NCI-H146 treated with DMSO at 0.1 percent for 48 hours (cell line): Measurements from ENCODE around the gene CPNE4.
"Not testable (repeated sequence)": the region's sequence is repeated elsewhere in the genome, so short reads cannot be mapped to it uniquely, and the experiment has no call there.

ENCODE experiments used
- DNase-seq: peaks from one replicate; lab custom pipeline; 2025; ENCODE audit not compliant: unreplicated experiment; lab: John Stamatoyannopoulos, UW

CPNE4 gene

GRCh38 chr3:131544557-131544956, 490.3 kb downstream of the CPNE4 start:
- no peak for DNase-seq

DNA sequence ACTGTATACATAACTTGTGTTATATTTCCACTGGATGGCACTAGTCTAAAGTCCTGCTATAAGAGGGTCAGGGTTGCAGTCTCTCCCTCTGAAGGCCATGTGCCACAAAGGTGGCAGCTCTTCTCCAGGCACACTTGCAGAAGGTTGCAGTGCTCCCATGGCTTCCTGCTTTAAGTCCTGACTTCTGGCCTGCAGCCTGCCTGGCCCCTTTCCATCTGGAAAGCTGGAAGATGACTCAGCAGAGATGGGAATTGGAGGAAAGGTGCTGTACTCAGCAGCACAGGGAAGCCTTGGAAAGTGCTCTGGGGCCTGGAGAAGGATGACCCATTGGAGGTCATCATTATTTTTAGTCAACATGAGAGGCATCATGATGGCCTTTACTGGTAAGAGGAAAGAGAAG, 491.1 kb downstream of the CPNE4 start:
- no peak for DNase-seq

- no peak for DNase-seq
These were observed 493.5 kb downstream of the CPNE4 start for GRCh38 chr3:131541288-131541687.

GRCh38 chr3:131540821-131541220, 494.0 kb downstream of the CPNE4 start:
- DNase-seq = no peak

- DNase-seq = no peak
These were observed 494.7 kb downstream of the CPNE4 start for GRCh38 chr3:131540143-131540542.

DNA sequence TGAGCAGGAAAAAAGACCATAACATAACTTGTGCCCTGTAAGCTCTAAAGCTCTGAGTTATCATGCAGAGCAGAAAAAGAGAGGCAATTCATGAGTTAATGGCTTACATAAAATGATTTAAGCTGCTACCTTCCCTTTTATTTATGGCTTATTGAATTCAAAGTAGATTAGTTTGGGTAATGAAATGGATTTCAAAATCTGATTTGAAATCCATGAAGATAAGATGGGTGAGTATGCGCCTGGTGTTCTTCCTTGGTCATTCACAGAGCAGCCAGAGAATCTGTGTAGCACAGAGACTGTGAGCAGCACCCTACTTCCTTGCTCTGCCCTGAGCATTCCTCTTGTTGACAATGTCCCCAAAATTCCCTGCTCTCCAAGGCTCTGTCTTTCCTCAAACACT, 495.8 kb downstream of the CPNE4 start:
- DNase-seq = no peak

- DNase-seq = no peak
These were observed 497.3 kb downstream of the CPNE4 start for GRCh38 chr3:131537531-131537930.

- DNase-seq = no peak
These were observed 499.2 kb downstream of the CPNE4 start for GRCh38 chr3:131535596-131535995.

- DNase-seq = no peak
These were observed 499.7 kb downstream of the CPNE4 start for GRCh38 chr3:131535131-131535530.

- DNase-seq = no peak
These were observed 502.2 kb downstream of the CPNE4 start for GRCh38 chr3:131532645-131533044.

DNA sequence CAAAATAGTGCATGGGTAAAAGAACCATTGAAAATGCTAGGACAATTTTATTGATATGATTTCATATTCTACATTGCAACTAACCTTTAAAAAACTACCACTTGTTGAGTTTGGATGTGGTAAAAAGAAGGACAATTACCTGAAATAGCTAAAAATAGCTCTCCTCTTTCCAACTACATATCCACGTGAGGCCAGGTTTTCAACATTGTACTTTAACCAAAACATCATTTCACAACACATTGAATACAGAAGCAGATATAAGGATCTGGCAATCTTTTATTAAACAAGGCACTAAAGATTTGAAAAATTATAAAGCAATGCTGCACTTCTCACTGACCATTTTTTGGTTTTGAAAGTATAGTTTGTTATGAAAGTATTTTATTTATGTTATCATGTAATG, 504.0 kb downstream of the CPNE4 start:
- no peak for DNase-seq

DNA sequence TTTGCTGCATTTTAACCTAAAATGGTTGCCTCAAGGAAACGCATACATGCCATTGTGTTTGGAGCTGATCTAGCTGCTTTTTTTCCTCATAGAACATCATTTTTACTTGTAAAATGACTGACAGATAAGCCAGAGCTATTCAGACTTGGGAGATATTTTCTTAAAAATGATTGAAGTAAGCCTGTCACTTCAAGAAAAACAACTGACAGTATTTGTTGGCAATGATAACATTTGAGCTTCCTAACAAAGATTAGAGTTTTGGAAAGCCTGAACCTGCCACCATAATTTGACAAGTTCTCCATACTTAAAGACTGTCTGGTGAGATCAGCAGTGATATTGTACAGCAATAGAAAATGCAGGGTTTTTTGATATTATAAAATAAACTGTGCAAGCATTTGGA, 504.4 kb downstream of the CPNE4 start:
- no peak for DNase-seq

DNA sequence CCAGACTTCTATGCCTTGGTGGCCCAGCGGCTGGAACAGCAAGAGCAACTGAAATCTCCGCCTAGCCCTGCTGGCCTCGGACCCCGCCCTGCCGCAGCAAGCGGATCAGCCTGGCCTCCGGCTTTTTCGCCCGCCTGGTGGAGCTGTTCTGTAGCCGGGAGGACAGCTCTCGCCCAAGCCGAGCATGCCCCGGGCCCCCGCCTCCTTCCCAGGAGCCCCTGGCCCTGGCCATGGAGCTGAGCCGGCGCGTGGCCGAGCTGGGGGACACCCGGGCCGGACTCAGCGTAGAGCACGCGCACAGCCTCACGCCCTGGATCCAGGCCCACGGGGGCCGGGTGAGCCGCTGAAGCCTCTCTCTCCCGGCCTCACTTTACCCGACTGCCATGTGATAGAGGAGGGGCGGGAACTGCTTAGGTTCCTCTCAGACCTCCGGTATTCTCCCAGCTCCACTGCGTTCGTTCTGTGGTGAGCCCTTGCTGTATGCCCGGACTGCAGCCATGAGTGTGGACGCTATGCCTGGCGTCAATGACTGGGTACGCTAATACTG, 507.9 kb downstream of the CPNE4 start:
- DNase-seq = no peak

DNA sequence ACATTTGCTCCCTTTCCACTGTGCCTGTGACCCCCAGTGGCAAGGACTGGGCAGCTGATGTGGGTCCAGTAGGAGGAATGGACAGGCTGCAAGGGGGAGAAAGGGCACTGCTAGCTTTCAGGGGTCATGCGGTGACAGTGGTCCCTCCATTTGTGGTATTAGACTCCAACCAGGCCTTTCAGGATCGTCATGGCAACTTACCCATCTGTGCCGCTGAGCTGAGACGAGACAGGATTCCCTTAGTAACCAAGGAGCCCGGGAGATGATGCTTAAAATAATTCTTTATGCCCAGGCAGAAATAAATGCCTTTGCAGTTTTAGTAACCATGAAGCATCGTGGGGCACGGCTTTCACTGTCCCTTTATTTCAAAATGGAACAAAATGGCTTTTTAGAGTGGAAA, 516.1 kb downstream of the CPNE4 start:
- no peak for DNase-seq

- DNase-seq = no peak
These were observed 529.4 kb downstream of the CPNE4 start for GRCh38 chr3:131505421-131505820.

- peak; percentile 45 for DNase-seq
These were observed 531.5 kb downstream of the CPNE4 start for GRCh38 chr3:131503320-131503635.

- peak; percentile 96 for DNase-seq
These were observed 532.1 kb downstream of the CPNE4 start, which contains the start of gene MRPL3 for GRCh38 chr3:131502530-131503319. MRPL3 (minus strand) TSS chr3:131502971; CDS start chr3:131502821, 150 bp downstream.

DNA sequence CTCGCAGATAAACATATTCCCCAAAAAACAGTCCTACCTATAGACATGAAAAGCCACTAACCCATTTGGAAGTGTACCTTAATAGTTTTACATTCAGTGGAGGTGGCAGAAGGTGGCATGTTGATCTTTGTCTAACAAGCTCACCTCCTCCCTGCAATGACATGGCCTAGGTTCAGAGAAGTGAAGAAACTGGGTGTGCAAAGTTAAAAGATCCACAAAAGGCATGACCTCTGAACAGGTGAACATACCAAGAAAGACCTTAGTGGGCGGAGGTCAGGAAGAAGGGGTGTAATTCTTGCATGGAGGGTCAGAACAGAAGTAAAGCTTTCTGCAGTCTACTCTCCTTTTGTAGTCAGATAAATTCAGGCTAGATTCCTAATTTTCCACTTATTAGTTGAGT, 532.9 kb downstream of the CPNE4 start:
- DNase-seq = no peak

GRCh38 chr3:131494706-131495105, 540.1 kb downstream of the CPNE4 start:
- DNase-seq = no peak

DNA sequence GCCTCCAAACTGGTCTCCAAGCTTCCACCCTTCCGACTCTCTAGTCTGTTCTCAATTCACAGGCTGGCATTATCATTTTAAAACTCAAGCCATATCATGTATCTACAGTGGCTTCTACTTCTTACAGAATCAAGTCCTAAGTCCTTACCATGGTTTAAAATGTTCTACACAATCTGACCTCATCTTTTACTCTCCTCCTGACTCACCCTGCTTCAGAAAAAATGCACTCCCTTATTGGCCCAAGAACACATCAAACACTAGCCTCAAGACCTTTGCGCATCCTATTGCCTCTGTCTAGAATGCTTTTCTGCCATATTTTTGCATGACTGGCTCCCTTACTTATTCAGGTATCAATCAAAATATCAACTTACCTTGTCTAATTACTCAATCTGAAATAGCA, 543.0 kb downstream of the CPNE4 start:
- DNase-seq = no peak

DNA sequence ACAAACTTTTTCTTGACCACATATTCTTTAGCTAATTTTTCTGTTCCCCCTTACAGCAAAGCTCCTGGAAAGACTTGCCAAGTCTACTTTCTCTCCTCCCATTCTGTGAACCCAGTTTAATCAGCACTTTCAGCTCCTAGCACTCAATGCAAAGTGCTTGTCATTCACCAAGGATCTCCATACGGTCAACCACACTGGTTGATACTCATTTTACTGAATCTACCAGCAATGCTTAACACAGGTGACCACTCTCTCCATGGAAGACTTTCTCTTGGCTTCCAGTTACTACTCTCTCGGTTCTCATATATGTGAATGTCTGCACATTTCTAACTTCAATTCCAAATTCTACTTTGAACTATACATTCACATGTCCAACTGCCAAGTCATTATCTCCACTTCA, 543.7 kb downstream of the CPNE4 start:
- DNase-seq = no peak

GRCh38 chr3:131486545-131486944, 548.3 kb downstream of the CPNE4 start:
- not testable (repeated sequence) for DNase-seq

DNA sequence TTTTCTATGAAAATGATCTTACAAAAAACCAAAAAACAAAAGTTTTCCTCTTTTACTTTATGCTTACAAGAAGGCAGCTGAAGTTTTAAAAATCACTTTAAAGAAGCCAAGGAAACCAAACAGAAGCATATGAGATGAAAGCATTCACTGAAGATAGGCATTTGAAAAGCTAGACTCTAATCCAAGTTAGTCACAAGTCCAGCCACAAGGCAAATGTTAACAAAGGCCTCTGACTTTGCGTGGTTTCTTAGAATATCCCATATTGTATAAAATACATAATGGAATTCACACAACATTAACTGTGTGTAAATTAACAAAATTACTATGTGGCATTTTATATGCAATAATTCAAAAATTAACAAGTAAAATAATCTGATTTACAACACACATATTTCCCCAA, 549.7 kb downstream of the CPNE4 start:
- DNase-seq = no peak
